AG04449 (cell line): ENCODE results near the gene SEMA3C.
A peak's percentile ranks its signal among the peaks of the same experiment; 100 is the strongest.

ENCODE experiments used
- CTCF ChIA-PET: fragments of 350-600 bp; formaldehyde crosslinking; extraction: SDS; loops from one replicate; lab custom pipeline; 2021; ENCODE audit warnings: antibody characterized with exemption; lab: Yijun Ruan, JAX
- POLR2A ChIA-PET: fragments of 400-600, 350-600 bp; formaldehyde crosslinking; extraction: SDS; loops from one replicate; lab custom pipeline; 2020; ENCODE audit warnings: antibody characterized with exemption, inconsistent platforms; lab: Yijun Ruan, JAX
- DNase-seq: peaks from one replicate; pipeline ENCODE4 v3.0.0-alpha.2; 2010; ENCODE audit warnings: low read depth, low spot score
- H3K4me3 ChIP-seq: 2 replicates; pipeline ENCODE4 v1.5.1; 2011; ENCODE audit warnings: low read depth, mild to moderate bottlenecking, control low read depth, low read length
- CTCF ChIP-seq: IDR thresholded peaks from one replicate; pipeline ENCODE4 v1.5.1; 2011; ENCODE audit warnings: mild to moderate bottlenecking, moderate library complexity, low read length, control low read depth, inconsistent platforms; ENCODE audit not compliant: insufficient read depth; ENCODE audit errors: missing control alignments

The SEMA3C gene

GRCh38 chr7:80918909-80919721, at the start of gene SEMA3C:
Gene SEMA3C, minus strand, starts transcription at chr7:80919051. Its CDS starts 2,270 bp downstream, at chr7:80916781.
- H3K4me3 ChIP-seq, result peak within 1 kb of the TSS; percentile 73
- ChIA-PET CTCF (interaction anchor here (0.8 to 6.0 kb wide), 14 partner anchors 9 to 551 kb away, joined by 3 to 32 read pairs (median 6); no protein-coding TSS in a partner anchor), POLR2A (interaction anchor here (0.7 to 1.8 kb wide), 12 partner anchors 11 to 557 kb away, joined by 3 to 11 read pairs (median 4); no protein-coding TSS in a partner anchor)
- DNase-seq, result no peak
- TF ChIP-seq CTCF, result peak; percentile 8

- DNase-seq, result no peak
- TF ChIP-seq CTCF, result no peak
- CTCF ChIA-PET, result no interaction called here
- H3K4me3 ChIP-seq, result no peak overlapping the region
- POLR2A ChIA-PET, result no interaction called here
Measured at GRCh38 chr7:80968606-80969005, 49.8 kb upstream of the SEMA3C start.

GRCh38 chr7:80967917-80968297, 49.1 kb upstream of the SEMA3C start:
- POLR2A ChIA-PET, result no interaction called here
- no peak overlapping the region for H3K4me3 ChIP-seq
- CTCF ChIA-PET, result interaction anchor here (1.4 kb wide), 1 partner anchor 10 kb away, joined by 3 read pairs; no protein-coding TSS in a partner anchor
- TF ChIP-seq CTCF, result no peak
- DNase-seq, result no peak

GRCh38 chr7:80967071-80967916, 48.4 kb upstream of the SEMA3C start:
- POLR2A ChIA-PET, result no interaction called here
- DNase-seq, result no peak
- TF ChIP-seq CTCF, result no peak
- H3K4me3 ChIP-seq, result no peak overlapping the region
- CTCF ChIA-PET, result interaction anchor here (1.4 kb wide), 1 partner anchor 9 kb away, joined by 3 read pairs; no protein-coding TSS in a partner anchor

GRCh38 chr7:80960244-80960795, 41.5 kb upstream of the SEMA3C start:
- ChIA-PET CTCF (interaction anchor here (1.4 kb wide), 1 partner anchor 498 kb away, joined by 3 read pairs; no protein-coding TSS in a partner anchor), POLR2A (no interaction called here)
- no peak overlapping the region for H3K4me3 ChIP-seq
- DNase-seq, result no peak
- no peak for TF ChIP-seq CTCF
